Heart left ventricle (tissue), 16 donors: ENCODE data around the gene EOGT. TPM values are rescaled to one million over a fixed set of nuclear protein-coding genes. Genes with fewer than 3 reads are reported as not detected.

Source experiments
- ATAC-seq, 4 donors: fragments of 200-7000 bp; cut with Tn5 transposase; one replicate each; pipeline ENCODE4 v1.9.1; 2020 to 2022; ENCODE audit warnings: moderate library complexity in 4 of 4, mild to moderate bottlenecking in 3 of 4, moderate number of reproducible peaks in 1 of 4
- DNase-seq, 5 donors: peaks; one replicate each; pipeline ENCODE4 v3.0.0-alpha.2; 2020
- H3K27ac ChIP-seq, 12 donors: fragments of 200-600 bp; sonication (generic) in 4 of 12; one replicate each; pipeline versions ENCODE4 v1.5.0 to v1.8.0; 2016 to 2022; ENCODE audit warnings: mild to moderate bottlenecking in 2 of 12
- H3K27me3 ChIP-seq, 9 donors: fragments of 200-600 bp; sonication (generic) in 2 of 9; one replicate each; pipeline versions ENCODE4 v1.5.1 to v1.8.0; 2016 to 2022; ENCODE audit warnings: mild to moderate bottlenecking in 3 of 9
- H3K36me3 ChIP-seq, 9 donors: fragments of 200-600 bp; sonication (generic) in 2 of 9; one replicate each; pipeline versions ENCODE4 v1.5.0 to v1.8.0; 2018 to 2022; ENCODE audit warnings: mild to moderate bottlenecking in 2 of 9
- H3K4me1 ChIP-seq, 12 donors: fragments of 200-600 bp; sonication (generic) in 4 of 12; one replicate each; pipeline versions ENCODE4 v1.5.0 to v1.8.0; 2016 to 2022; ENCODE audit warnings: mild to moderate bottlenecking in 3 of 12
- H3K4me3 ChIP-seq, 12 donors: fragments of 200-600 bp; sonication (generic) in 4 of 12; one replicate each; pipeline versions ENCODE4 v1.5.0 to v1.8.0; 2017 to 2022; ENCODE audit warnings: mild to moderate bottlenecking in 9 of 12, moderate library complexity in 4 of 12
- H3K9me3 ChIP-seq, 12 donors: fragments of 200-600 bp; sonication (generic) in 4 of 12; one replicate each; pipeline versions ENCODE4 v1.5.0 to v1.8.0; 2016 to 2022; ENCODE audit warnings: mild to moderate bottlenecking in 1 of 12
- CTCF ChIP-seq, 12 donors: fragments of 200-600 bp; sonication (generic) in 4 of 12; IDR thresholded peaks; one replicate each; pipeline versions ENCODE4 v1.5.0 to v1.8.0; 2018 to 2022; ENCODE audit warnings: antibody characterized with exemption in 12 of 12, mild to moderate bottlenecking in 5 of 12
- POLR2A ChIP-seq, 2 donors: fragments of 450-650 bp; IDR thresholded peaks; one replicate each; pipeline ENCODE4 v1.6.1; 2017; ENCODE audit warnings: antibody characterized with exemption in 2 of 2, mild to moderate bottlenecking in 2 of 2, moderate library complexity in 2 of 2
- WGBS, 4 donors: extraction: QIAGEN DNeasy Blood & Tissue Kit in 2 of 4; methylation state at CpG; one replicate each; pipeline versions ENCODE4 v1.1.5 to v1.1.7; 2013 to 2018; 5-methylcytosine and 5-hydroxymethylcytosine counted together
- intact Hi-C, 10 donors: fragments of 100-400 bp; cut with DNase I; formaldehyde crosslinking; loops; one replicate each; pipeline versions ENCODE4 v1.11.1 to v1.14.2; 2022
- microRNA counts, 2 donors: library from miRNA; unstranded; fragments of <30 nt; microRNA quantifications; one replicate each; lab custom pipeline; 2016
- microRNA-seq, 4 donors: library from miRNA; unstranded; fragments of <30 nt; microRNA quantifications; one replicate each; pipeline versions ENCODE4 to v1.2.0, GENCODE V29; 2017 to 2020
- polyA plus RNA-seq, 2 donors: library from polyadenylated mRNA; stranded (reverse); fragments of 200-250 nt; gene quantifications; one replicate each; pipeline ENCODE4 v1.2.3, GENCODE V29; 2013
- total RNA-seq, 9 donors: library from RNA; depleted of rRNA in 2 of 9; stranded (reverse); fragments of >200 nt in 2 of 9; fragmentation: NEBNext Ultra II Directional in 3 of 9; extraction: Animal tissue kit (Norgen Biotek cat#: 25700) in 3 of 9; gene quantifications; one replicate each; pipeline versions ENCODE4 v1.1.0 to v1.2.4, GENCODE V29; 2016 to 2023
- donor health status: ischemic (EF 13 %, LVEDD 7.1; RV severe dilation, severe dysfunction).
- donor health status: healthy with polysubstance abuse.
- donor health status: DM: no; HTN: yes; CAD: no.
- donor health status: DM: no; HTN: no; CAD: no.
- donor health status: ischemic (EF 25% LVEDD 6.9; RV normal size, moderate dysfunction).
- donor health status: ischemic (EF 25% LVEDD 5.7; RV mildly dilated, moderate dysfunction).
- donor health status: healthy.
- donor health status: DM: yes; HTN: yes; CAD: no.
- donor health status: ischemic (EF 35%, LVEDD 5.7; RV mildly dilated, moderate dysfunction).
- donor health status: nonischemic (EF 11% LVEDD 7.7; RV severe dilation, severe dysfunction).
- donor health status: DM: yes; HTN: yes; CAD: no.
- donor health status: PGD.
- donor health status: ischemic (EF 29% LVEDD 5.4; RV normal size, mild dysfunction).
- donor health status: nonischemic (EF 23%, LVEDD 6.1; RV moderate dilation, normal function).

Gene EOGT
- total and polyA plus RNA-seq, 11 donors = 13.4 to 53.1 (median 33.9) TPM

GRCh38 chr3:68931406-68932149, 81.9 kb downstream of the EOGT start:
- Histone ChIP-seq H3K9me3 (no peaks in the 10 kb centered on the region), H3K27me3 (peaks cover 9 to 83% (median 29%) of the 10 kb centered on the region in 9 donors), H3K4me1 (peaks cover 0 to 15% (median 0%) of the 10 kb centered on the region in 12 donors), H3K27ac (no peak overlapping the region), H3K4me3 (peak overlapping the region in 1 of 12 donors; percentile 37), H3K36me3 (no peaks in the 10 kb centered on the region)
- TF ChIP-seq POLR2A (IDR thresholded peaks at IDR 0.05) = no peak
- TF ChIP-seq CTCF (IDR thresholded peaks at IDR 0.05) = no peak
- DNase-seq = no peak
- ATAC-seq = no peak
- 1 to 3% (median 2%) methylated on average over 23 to 41 of the region's 41 CpGs for WGBS, 4 donors
- intact Hi-C loops = no loop called here

MicroRNA genes within 50 kb of the gene (microRNA counts, 767-probe panel; counts per million panel counts)
- 1,280 to 1,614 counts per million in 2 donors for microRNA hsa-miR-3136-5p (lab: Ali Mortazavi, UCI)

Small RNA genes lying within 50 kb of the gene (microRNA-seq; reads per million reads assigned to microRNA genes)
- gene MIR3136 = 0 to 0.41 (median 0.06) reads per million in 4 donors

Other genes starting within 250 kb of the EOGT start
- not detected for gene TAFA4, start 81.1 kb downstream of the EOGT start, total RNA-seq
- gene TAFA4, start 81.1 kb downstream of the EOGT start, polyA plus RNA-seq = not detected
- 10 to 100 TPM; 12.6 to 23.4 (median 20.1) TPM for gene TMF1, start 38.6 kb upstream of the EOGT start, total RNA-seq
- 10 to 100 TPM in 1 of 2 donors, 1 to 10 TPM in 1; 4.0 to 15.4 TPM for gene TMF1, start 38.6 kb upstream of the EOGT start, polyA plus RNA-seq
- gene UBA3, start 66.7 kb upstream of the EOGT start, total RNA-seq = 100 to 1,000 TPM in 2 of 9 donors, 10 to 100 TPM in 7; 70.9 to 117 (median 79.4) TPM
- 10 to 100 TPM; 45.1 to 57.7 TPM for gene UBA3, start 66.7 kb upstream of the EOGT start, polyA plus RNA-seq
- gene ARL6IP5, start 71.3 kb upstream of the EOGT start, total RNA-seq = 100 to 1,000 TPM; 164 to 231 (median 197) TPM
- 100 to 1,000 TPM; 245 to 256 TPM for gene ARL6IP5, start 71.3 kb upstream of the EOGT start, polyA plus RNA-seq
- gene LMOD3, start 108.9 kb upstream of the EOGT start, total RNA-seq = 100 to 1,000 TPM in 8 of 9 donors, 10 to 100 TPM in 1; 95.9 to 233 (median 159) TPM
- gene LMOD3, start 108.9 kb upstream of the EOGT start, polyA plus RNA-seq = 10 to 100 TPM; 38.6 to 99.8 TPM